ENCODE measurements around the gene KRT16. TPM values are rescaled to one million over a fixed set of nuclear protein-coding genes. Genes with fewer than 3 reads are reported as not detected.

KRT16 gene
- total and polyA plus RNA-seq, 10 of the 15 experiments (the other 5 are each of a cell fraction or from before 2014, with no cell fraction given): 0.07 TPM; not detected in 9

- TF ChIP-seq KDM1A (IDR thresholded peaks at IDR 0.05; ENCODE audit: borderline replicate concordance) (no peak), GATAD2B (conservative IDR thresholded peaks at IDR 0.05; ENCODE audit: low read depth) (no peak), RBBP5 (conservative IDR thresholded peaks at IDR 0.05) (no peak), TAF1 (IDR thresholded peaks at IDR 0.05; ENCODE audit: borderline replicate concordance, low read depth, low read length) (no peak), CBFB (IDR thresholded peaks at IDR 0.05; ENCODE audit: low read depth) (no peak), KAT2A (conservative IDR thresholded peaks at IDR 0.05; ENCODE audit: control insufficient read depth, low read depth, low read length) (no peak), EZH2 (IDR thresholded peaks at IDR 0.05; ENCODE audit: borderline replicate concordance, control insufficient read depth, low read depth, low read length) (no peak), IRF4 (IDR thresholded peaks at IDR 0.05; ENCODE audit: low read depth, low read length) (no peak), FOXK2 (IDR thresholded peaks at IDR 0.05) (no peak)
Observed at GRCh38 chr17:41656249-41657023, 43.9 kb upstream of the KRT16 start (continued).

- ChIA-PET RAD21 (ENCODE audit: unreplicated experiment) (no interaction called here), CTCF (no interaction called here), POLR2A (no interaction called here), SMC1A (ENCODE audit: uncharacterized antibody, unreplicated experiment) (no interaction called here)
- ATAC-seq (no peak), DNase-seq (ENCODE audit: low read depth, low spot score) (no peak), FAIRE-seq (no peak)
- Histone ChIP-seq H3K79me2 (ENCODE audit: control insufficient read depth, insufficient read depth, low read length) (no peaks in the 10 kb centered on the region), H3K4me3 (no peak overlapping the region), H4K20me1 (ENCODE audit: control insufficient read depth, insufficient read depth) (no peaks in the 10 kb centered on the region), H3K27me3 (replicated peaks in 1 of 2; ENCODE audit: control insufficient read depth in 2 of 2, insufficient read depth in 2 of 2, low read length in 1 of 2) (no peaks in the 10 kb centered on the region; a peak in 1 of 4 replicates), H2AFZ (ENCODE audit: control insufficient read depth, low read depth, low read length) (no peak overlapping the region), H3K36me3 (ENCODE audit: control insufficient read depth in 2 of 2, insufficient read depth in 2 of 2, low read length in 1 of 2) (no peaks in the 10 kb centered on the region), H3K4me2 (ENCODE audit: control insufficient read depth, insufficient read depth) (no peak overlapping the region), H3K9ac (ENCODE audit: control insufficient read depth, insufficient read depth, low read length) (no peak overlapping the region), H3K4me1 (ENCODE audit: control insufficient read depth, insufficient read depth, low read length) (no peaks in the 10 kb centered on the region; the same call in 1 of the 2 replicates), H3K9me3 (replicated peaks; ENCODE audit: control insufficient read depth, insufficient read depth, low read length) (no peaks in the 10 kb centered on the region), H3K27ac (ENCODE audit: control insufficient read depth, insufficient read depth) (no peak overlapping the region)
- BruUV-seq (replicated peaks): no TSS peak
- 31% methylated on average over 17 of the region's 18 CpGs for WGBS (ENCODE audit: insufficient coverage, insufficient replicate concordance, low lambda C conversion rate, missing lambda C conversion rate)
- in situ Hi-C loops (cut with MboI): no loop called here
- intact Hi-C loops (cut with micrococcal nuclease; ENCODE audit: unreplicated experiment): no loop called here
- TF ChIP-seq SPI1 (IDR thresholded peaks at IDR 0.05; ENCODE audit: borderline replicate concordance, insufficient read depth, low read depth, low read length) (no peak), FOXK2 (IDR thresholded peaks at IDR 0.05) (no peak), ETV6 (conservative IDR thresholded peaks at IDR 0.05 in 1 of 2, IDR thresholded peaks at IDR 0.05 in 1 of 2; ENCODE audit: borderline replicate concordance in 1 of 2, low read depth in 1 of 2) (no peak), TBL1XR1 (IDR thresholded peaks at IDR 0.05; ENCODE audit: low read depth, low read length) (no peak), PAX8 (IDR thresholded peaks at IDR 0.05) (no peak), FOXM1 (IDR thresholded peaks at IDR 0.05; ENCODE audit: low read depth, low read length) (no peak), ZNF274 (IDR thresholded peaks at IDR 0.05; ENCODE audit: insufficient read depth, insufficient read length) (no peak), ZNF24 (IDR thresholded peaks at IDR 0.05) (no peak)
- TF ChIP-seq, protein P1, sequence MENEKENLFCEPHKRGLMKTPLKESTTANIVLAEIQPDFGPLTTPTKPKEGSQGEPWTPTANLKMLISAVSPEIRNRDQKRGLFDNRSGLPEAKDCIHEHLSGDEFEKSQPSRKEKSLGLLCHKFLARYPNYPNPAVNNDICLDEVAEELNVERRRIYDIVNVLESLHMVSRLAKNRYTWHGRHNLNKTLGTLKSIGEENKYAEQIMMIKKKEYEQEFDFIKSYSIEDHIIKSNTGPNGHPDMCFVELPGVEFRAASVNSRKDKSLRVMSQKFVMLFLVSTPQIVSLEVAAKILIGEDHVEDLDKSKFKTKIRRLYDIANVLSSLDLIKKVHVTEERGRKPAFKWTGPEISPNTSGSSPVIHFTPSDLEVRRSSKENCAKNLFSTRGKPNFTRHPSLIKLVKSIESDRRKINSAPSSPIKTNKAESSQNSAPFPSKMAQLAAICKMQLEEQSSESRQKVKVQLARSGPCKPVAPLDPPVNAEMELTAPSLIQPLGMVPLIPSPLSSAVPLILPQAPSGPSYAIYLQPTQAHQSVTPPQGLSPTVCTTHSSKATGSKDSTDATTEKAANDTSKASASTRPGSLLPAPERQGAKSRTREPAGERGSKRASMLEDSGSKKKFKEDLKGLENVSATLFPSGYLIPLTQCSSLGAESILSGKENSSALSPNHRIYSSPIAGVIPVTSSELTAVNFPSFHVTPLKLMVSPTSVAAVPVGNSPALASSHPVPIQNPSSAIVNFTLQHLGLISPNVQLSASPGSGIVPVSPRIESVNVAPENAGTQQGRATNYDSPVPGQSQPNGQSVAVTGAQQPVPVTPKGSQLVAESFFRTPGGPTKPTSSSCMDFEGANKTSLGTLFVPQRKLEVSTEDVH (IDR thresholded peaks at IDR 0.05; ENCODE audit: low read depth, partially characterized antibody): no peak
Observed at GRCh38 chr17:41655611-41656111, 43.1 kb upstream of the KRT16 start.
